ENCODE measurements around the gene WNT9A.

- no peak for TF ChIP-seq POLR2AphosphoS5 (IDR thresholded peaks at IDR 0.05)
- TF ChIP-seq EP300 (conservative IDR thresholded peaks at IDR 0.05; ENCODE audit: poor library complexity, severe bottlenecking): no peak
- TF ChIP-seq, protein P1, sequence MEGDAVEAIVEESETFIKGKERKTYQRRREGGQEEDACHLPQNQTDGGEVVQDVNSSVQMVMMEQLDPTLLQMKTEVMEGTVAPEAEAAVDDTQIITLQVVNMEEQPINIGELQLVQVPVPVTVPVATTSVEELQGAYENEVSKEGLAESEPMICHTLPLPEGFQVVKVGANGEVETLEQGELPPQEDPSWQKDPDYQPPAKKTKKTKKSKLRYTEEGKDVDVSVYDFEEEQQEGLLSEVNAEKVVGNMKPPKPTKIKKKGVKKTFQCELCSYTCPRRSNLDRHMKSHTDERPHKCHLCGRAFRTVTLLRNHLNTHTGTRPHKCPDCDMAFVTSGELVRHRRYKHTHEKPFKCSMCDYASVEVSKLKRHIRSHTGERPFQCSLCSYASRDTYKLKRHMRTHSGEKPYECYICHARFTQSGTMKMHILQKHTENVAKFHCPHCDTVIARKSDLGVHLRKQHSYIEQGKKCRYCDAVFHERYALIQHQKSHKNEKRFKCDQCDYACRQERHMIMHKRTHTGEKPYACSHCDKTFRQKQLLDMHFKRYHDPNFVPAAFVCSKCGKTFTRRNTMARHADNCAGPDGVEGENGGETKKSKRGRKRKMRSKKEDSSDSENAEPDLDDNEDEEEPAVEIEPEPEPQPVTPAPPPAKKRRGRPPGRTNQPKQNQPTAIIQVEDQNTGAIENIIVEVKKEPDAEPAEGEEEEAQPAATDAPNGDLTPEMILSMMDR (IDR thresholded peaks at IDR 0.05; ENCODE audit: poor library complexity, severe bottlenecking): no peak
- TF ChIP-seq EZH2 (IDR thresholded peaks at IDR 0.05; ENCODE audit: borderline replicate concordance, insufficient read depth, low read length, poor library complexity, severe bottlenecking): no peak
These were observed 1.7 kb upstream of the WNT9A start for GRCh38 chr1:227949341-227949921.

Data from neural cell (in vitro differentiated cells).